GM21367 (cell line): ENCODE measurements around the gene ZBBX.

Experiments used
- ATAC-seq: cut with Tn5 transposase; IDR thresholded peaks from one replicate; pipeline ENCODE4 v1.9.1; 2021; ENCODE audit not compliant: unreplicated experiment

ZBBX gene

DNA sequence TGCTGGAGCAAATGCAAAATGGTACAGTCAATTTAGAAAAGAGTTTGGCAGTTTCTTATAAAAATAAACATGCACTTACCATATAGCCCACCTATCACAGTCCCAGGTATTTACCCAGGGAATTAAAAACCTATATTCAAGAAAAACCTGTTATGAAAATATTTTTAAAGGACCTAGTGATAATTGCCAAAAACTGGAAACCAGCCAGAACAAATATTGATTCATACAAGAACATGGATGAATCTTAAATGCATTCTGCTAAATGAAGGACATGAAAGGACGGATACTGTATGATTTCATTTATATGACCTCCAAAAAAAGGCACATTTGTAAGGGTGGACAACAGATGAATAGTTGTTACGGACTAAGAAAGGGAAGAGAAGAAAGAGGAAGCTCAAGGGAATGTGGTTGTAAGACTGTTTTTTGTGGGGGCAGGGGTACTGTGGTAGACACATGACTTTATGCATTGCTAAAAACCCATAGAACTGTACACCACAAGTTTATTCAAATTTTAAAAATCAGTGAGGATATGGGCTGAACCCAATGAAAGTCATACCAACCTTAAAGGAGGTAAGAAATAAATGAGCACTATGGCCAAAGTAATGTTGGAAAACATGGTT is 61.0 kb downstream of the ZBBX start:
- ATAC-seq, result no peak

DNA sequence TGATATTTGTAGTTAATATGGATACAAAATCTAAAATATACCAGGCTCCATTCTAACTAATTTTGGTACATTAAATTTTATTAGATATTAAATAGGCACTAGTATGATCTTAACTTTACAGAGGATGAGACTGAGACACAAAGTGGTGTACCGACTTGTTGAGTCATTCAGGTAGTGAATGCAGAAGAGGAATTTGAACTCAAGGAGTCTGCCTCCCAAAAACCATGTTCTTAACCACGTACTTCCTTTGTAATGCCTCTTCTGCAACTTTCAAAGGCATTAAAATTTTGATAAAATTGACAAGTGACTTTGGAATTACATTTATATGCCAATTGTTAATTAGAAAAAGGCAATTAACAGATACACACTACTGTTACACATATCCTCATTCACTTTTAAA is 61.8 kb downstream of the ZBBX start:
- ATAC-seq, result no peak

DNA sequence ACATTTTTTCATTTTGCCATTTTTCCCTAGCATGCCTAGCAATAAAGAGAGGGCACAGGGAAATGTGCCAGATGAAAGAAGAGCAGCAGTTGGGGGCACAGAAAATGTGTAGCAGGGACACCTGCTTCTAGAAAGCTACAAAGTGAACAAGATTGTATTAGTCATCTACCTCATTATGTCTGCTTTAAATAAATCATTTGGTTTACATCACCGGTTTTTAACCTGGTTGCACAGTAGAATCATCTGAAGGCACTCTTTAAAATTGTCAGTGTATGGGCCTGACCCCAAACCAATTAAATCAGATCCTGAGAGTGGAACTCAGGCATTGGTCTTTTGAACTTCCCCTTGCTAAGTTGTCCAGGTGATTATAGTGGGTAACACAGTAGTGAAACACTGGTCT is 73.8 kb downstream of the ZBBX start:
- no peak for ATAC-seq

DNA sequence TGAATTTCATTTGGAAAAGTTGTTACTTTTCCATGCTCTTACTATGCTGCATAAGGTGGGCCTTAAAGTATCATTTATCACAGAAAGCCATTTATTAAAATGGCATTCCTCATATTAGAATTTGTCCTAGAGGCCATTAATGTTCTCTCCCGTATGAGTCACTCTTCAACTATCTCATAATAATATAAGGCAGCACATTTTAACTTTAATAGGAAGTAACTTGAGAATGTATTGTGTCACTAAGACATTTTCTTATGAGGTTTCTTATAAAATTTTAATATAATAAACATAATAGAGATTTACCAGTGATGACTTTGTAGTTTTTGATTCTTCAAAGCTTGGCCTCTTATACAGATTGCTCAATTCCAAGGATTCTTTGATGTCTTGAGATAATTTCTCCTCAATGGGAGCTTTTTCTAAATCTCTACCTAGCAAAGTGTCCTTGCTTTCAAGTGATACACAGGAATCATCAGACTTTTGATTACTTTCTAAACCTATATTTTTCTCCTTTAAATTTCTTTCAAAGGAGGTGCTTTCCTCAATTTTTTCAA is 74.7 kb downstream of the ZBBX start:
- ATAC-seq, result no peak

DNA sequence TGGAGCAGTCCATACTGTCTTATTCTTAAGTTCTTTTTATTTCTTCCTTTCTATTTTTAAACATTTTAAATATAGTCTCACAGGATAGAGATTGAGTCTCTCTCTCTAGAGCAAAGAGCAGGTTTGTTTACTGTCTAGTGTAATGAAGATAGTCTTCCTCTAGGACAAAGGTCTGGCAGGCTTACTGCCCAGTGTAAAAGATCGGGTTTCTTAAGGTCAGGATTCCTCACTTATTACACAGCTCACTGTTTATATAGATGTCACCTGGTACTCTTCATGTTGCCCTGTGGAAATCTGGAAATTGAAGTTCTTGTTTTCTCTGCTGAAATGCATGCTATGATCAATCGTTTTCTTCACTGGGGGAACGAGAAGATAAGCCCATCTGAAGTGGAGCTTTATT is 76.0 kb downstream of the ZBBX start:
- ATAC-seq, result no peak

DNA sequence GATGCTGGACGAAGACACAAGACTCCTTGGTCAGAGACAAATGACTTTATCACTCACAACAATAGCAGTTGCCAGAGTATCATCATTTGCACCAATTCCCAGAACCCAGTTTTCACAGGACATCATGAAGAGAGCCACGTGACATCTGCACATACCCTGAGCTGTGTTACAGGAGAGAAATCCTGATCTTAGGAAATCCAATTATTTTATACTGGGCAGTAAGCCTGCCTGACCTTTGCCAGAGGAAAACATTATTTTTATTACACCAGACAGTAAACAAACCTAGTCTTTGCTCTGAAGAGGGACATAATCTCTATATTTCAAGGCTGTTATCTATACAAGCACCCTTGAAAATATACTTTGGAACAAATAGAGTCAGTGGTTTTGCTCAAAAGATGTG is 77.4 kb downstream of the ZBBX start:
- no peak for ATAC-seq

DNA sequence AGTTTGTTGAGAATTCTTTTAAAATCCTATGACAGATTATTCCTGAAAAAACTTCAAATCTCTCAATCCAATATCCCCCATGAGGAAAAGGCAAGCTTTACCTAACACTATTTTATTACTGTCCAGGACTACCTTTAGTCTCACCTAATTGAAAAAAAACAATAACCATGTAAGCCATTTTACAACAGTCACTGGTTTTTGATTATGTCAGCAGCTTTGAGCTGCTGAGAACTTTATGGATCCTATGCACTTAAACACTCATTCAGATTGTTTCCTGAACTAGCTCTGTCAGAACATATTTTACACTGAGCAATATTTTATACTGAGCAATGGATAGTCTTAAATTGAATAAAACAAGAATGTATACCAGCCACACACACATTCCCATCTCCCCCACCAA is 79.9 kb downstream of the ZBBX start:
- no peak for ATAC-seq

DNA sequence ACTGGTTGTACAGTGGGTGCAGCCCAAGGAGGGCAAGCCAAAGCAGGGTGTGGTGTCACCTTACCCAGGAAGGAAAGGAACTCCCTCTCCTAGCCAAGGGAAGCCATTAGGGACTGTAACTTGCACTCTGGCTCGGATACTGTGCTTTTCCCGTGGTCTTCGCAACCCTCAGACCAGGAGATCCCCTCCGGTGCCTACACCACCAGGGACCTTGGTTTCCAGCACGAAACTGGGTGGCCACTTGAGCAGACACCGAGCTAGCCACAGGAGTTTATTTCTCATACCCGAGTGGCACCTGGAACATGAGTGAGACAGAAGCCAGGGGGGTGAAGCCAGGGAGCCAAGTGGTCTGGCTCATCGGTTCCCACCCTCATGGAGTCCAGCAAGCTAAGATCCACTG is 90.7 kb downstream of the ZBBX start:
- no peak for ATAC-seq

DNA sequence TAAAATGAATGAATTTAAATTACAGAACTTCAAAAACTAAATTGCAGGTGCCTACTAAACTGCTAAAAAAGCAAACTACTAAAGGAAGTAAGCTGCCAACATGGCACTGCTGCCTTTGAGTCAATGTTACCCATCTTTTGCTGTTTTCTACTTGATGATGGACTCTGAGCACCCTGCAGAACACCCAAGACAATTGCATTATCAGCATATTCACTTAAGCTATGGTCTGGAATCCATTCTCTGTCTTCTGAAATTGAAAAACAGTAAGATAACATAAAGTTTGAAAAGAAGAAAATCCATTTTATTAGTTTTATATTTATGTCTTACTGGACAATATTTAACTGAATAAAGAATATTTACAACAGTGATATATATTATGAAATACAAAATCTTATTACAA is 91.4 kb downstream of the ZBBX start:
- ATAC-seq, result no peak

DNA sequence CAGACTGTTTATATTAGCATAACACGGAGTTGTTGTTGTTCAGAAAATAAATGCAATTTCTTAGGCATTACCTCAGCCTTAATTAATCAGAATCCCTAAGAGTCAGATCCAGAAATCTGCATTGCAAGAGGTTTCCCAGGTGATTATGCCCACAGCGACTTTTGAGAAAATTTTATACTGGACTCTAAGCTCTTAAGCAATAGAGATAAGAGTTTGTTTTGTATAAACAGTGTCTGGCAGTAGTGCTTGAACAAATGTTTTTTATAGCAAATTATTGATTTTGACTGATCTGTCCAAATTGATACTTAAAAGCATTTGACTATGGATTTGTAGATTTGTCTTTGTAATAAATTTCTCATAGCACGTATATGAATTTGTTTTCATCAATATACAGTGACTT is 92.8 kb downstream of the ZBBX start:
- ATAC-seq, result no peak

DNA sequence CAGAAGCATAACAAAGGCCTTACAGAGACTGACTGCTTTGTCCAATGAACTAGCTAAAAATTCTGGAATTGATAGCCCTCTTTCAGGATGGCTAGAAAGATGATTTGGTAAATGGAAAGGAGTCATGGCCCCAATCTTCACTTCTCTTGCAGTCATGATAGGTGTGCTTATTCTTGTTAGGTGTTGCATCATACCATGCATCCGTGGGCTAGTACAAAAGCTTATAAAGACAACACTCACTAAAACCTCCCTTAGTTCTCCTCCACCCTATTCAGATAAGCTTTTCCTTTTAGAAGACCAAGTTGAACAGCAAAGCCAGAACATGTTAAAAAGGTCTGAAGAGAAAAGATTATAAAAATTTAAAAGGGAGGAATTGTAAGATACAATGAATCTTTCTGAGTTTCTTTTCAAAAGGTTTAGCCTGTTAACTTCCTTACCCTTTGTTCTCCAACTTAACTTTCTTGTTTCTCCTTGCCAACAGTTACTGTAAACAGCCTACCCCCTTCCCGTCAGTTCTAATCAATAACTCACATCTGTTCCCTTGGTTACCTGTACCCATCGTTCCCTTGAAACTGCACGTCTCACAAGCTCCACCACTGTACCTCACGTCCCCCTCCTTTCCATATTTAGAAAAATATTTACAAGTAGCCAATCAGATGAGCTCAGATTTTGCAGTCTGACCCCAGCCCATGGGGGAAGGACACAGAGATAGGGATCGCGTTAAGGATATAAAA is 105.8 kb downstream of the ZBBX start:
- no peak for ATAC-seq

DNA sequence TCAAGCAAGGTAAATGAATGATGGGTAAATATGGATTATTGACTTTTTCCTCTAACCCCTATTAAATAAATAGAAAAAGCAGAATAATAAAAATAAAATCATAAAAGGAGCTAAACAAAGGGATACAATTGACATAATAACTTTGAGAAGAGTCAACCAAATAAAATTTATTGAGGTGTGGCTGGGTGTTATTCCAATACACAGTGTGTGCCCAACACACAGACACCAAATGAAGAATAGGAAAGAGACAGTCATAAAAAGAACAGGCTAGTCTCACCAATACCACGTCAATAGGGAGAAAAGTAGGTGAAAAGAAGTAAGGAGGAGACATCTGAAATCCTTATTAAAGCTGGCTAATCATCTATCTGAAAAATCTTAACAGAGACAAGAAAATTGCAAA is 127.1 kb downstream of the ZBBX start:
- ATAC-seq, result no peak

DNA sequence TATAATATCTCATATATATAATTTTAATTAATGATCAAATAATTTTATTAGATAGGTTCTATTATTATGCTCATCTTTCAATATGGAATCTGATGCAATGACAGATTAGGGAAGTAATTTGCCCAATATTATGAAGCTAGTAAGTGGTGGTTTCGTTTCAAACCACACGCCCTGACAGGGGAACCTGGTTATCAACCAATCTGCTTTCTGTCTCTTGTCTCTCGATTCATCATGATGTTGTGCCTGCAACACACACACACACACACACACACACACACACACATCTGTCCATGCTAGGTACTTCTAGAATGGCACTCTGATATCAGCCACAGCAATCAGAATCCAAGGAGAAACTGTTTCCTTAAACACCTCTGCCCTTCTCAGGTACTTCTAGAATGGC is 128.4 kb downstream of the ZBBX start:
- no peak for ATAC-seq

DNA sequence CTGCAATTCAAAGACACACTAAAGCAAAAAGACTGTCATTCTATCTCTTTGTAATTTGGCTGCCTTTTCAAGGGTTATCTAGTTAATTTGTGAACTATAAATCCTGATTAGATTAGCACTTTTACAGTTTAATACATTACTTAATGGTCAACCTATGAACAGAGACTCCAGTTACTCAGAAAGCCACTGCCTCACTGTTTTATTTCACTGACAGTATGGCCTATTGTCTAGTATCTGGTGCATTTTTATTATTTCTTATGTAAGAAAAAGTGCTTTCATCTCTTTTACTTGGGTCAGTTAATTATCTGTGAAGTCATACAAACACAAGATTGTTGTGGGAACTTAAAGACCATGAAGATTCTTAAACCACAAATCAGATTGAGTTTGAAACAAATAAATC is 133.8 kb downstream of the ZBBX start:
- no peak for ATAC-seq

DNA sequence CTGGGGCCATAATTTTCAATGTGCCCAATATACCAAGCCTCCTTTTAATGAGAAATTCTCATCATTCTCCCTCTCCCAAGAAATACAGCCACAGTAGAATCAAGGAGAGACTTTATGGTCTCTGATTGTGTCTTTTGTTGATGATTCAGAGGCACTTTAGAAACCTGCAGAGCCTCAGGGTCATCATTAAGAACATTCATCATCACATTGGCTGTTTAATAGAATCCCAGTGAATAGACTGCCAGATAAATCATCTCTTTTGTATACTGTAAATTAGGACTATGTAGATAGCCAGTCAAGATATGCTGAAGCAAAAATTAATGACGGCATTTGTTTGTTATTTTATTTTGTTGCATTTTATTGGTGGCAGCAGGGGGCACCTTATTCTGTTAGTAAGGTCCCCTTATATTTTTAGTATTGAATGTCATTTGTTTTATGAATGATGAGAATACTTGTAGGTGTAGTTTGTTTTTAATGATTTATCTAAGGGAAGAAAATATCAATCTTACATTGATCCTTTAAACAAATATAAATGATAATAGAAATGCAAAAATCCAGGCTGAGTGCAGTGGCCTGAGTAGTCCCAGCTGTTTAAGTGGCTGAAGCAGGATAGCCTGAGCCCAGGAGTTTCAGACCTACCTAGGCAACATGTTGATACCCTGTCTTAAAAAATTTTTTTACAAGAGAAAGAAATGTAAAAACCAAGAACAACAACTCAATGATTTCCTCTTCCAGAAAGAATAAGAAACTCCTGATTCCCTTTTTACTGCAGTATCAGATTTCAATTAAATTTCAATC is 138.8 kb downstream of the ZBBX start:
- no peak for ATAC-seq

DNA sequence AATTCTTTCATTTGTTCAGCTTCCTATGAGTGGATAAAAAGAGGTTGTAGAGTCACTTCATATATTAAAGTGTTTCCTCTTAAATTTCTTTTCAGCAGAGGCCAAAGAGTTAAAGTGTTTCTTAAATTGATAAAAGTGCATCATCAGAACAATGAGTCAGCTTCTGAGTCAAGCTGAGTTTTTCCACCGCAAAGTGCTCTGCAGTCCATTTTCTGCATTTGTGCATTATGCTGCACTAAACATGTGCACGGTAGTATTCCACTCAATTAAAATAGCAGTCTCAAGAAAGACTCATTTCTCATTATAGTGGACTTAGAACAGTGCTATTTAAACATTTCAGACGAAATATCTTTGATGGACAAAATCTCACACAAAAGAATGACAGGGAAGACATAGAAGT is 152.0 kb downstream of the ZBBX start:
- ATAC-seq, result no peak

DNA sequence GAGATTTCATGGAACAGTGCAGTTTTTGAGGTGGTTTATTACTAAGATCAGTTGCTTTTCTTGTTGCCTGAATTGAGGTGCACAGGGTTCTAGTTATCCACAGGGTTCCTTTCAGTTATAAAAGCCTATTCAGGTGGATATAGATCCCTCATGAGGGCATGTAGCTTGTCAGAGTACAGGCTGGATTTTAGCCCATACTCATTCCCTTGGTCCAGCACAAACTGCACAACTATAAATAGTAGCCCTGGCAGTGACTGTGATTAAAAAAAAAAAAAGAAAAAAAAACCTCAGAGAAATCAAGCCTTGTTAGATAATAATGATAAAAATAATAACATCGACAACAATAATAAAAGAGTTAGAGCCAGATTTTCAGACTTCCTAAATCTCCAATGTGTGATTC is 154.3 kb downstream of the ZBBX start:
- no peak for ATAC-seq

DNA sequence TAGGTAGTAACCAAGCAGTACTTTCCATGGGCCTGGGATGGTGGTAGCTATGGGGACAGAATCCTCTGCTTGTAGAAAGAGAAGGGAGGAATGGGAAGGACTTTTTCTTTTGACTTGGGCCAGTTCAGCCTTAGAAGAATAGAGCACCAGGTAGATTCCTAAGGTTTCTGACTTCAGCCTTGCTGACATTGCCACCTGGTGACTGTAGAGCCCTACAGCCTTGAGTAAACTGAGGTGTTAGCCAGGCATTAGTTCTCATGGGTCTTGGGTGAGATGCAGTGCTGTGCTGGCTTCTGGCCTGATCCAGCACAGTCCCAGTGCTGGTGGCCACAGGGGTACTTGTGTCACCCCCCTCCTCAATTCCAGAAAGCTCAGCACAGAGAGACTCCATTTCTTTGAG is 171.1 kb downstream of the ZBBX start:
- ATAC-seq, result no peak

DNA sequence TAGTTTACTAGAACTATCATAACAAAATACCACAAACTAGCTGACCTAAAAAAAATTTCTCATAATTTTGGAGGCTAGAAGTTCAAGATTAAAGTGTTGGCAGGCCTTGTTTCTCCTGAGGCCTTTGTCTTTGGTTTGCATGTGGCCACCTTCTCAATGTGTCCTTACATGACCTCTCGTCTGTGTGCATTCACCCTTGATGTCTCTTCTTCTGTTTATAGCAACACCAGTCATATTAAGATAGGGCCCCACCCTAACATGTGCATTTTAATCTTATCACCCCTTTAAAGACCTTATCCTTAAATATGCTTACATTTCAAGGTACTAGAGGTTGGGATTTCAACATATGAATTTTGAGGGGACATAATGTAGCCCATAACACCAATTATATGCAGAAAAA is 177.0 kb downstream of the ZBBX start:
- ATAC-seq, result no peak

DNA sequence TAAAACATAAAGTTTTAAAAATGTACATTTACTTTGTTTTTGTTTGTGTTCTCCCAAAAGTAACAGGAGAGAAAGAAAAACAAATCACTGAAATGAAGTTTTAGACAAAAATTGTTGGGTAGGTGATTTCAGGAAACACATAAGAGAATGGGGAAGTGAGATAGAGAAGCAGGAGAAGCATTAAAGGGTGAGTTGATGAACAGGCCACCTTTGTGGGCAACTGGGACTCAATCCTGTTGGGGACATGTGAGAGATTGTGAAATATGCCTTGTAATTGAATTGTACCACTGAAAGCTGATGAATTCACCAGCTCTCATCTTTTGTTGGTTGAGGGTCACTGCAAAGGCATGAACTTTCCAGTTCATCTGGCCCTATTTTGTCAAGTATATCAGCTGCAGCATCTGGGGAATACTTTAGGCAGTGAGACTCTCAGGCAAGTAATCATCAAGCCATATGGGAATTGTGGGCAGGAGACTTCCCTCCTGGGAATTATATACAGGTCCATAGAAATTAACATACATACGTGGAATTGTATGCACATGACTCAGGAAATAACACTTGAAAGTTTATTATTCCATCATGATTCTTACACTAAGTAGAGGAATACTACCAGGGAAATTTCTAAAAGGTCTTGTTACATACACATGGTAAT is 181.0 kb downstream of the ZBBX start:
- no peak for ATAC-seq
